Endodermal cell (in vitro differentiated cells): ENCODE measurements around the gene CHRDL2. TPM values are rescaled to one million over a fixed set of nuclear protein-coding genes. Genes with fewer than 3 reads are reported as not detected.

Experiments
- DNase-seq: peaks from one replicate; pipeline ENCODE4 v3.0.0-alpha.2; 2017
- H3K27ac ChIP-seq: 2 replicates; pipeline ENCODE4 v1.5.1; 2013; ENCODE audit warnings: mild to moderate bottlenecking, low read depth, low read length, moderate library complexity
- H3K27me3 ChIP-seq: 2 replicates; pipeline ENCODE4 v1.6.1; 2013; ENCODE audit warnings: mild to moderate bottlenecking, low read length, moderate library complexity; ENCODE audit not compliant: insufficient read depth, control insufficient read depth, poor library complexity, severe bottlenecking
- H3K36me3 ChIP-seq: 2 replicates; pipeline ENCODE4 v1.7.0; 2013; ENCODE audit warnings: mild to moderate bottlenecking, low read length, moderate library complexity; ENCODE audit not compliant: control insufficient read depth, insufficient read depth
- H3K4me1 ChIP-seq: one replicate; pipeline ENCODE4 v1.7.0; 2013; ENCODE audit warnings: low read length; ENCODE audit not compliant: control insufficient read depth, insufficient read depth
- H3K4me3 ChIP-seq: 2 replicates; pipeline ENCODE4 v1.5.1; 2013; ENCODE audit warnings: mild to moderate bottlenecking, low read length, moderate library complexity
- H3K9ac ChIP-seq: 2 replicates; pipeline ENCODE4 v1.6.1; 2013; ENCODE audit warnings: mild to moderate bottlenecking, low read length, moderate library complexity; ENCODE audit not compliant: poor library complexity, severe bottlenecking; ENCODE audit errors: extremely low read depth
- H3K9me3 ChIP-seq: 2 replicates; pipeline ENCODE4 v1.6.1; 2013; ENCODE audit warnings: mild to moderate bottlenecking, low read length, moderate library complexity; ENCODE audit not compliant: control insufficient read depth
- H3K27ac Mint-ChIP-seq: 2 replicates; pipeline ENCODE4 v1.8.0; 2020; ENCODE audit warnings: mixed read lengths
- H3K27me3 Mint-ChIP-seq: 2 replicates; pipeline ENCODE4 v1.8.0; 2021; ENCODE audit warnings: mild to moderate bottlenecking, mixed read lengths; ENCODE audit not compliant: insufficient read depth
- H3K36me3 Mint-ChIP-seq: 2 replicates; pipeline ENCODE4 v1.8.0; 2020; ENCODE audit warnings: low read depth, mixed read lengths
- H3K4me1 Mint-ChIP-seq: 2 replicates; pipeline ENCODE4 v1.8.0; 2020; ENCODE audit warnings: mixed read lengths
- H3K4me3 Mint-ChIP-seq: 2 replicates; pipeline ENCODE4 v1.8.0; 2020; ENCODE audit warnings: mild to moderate bottlenecking, moderate library complexity, mixed read lengths
- H3K9me3 Mint-ChIP-seq: 2 replicates; pipeline ENCODE4 v1.8.0; 2020; ENCODE audit warnings: mild to moderate bottlenecking, mixed read lengths
- WGBS, 2 experiments: methylation state at CpG; one replicate each; pipeline versions ENCODE4 v1.1.5 to v1.1.7; 2013; ENCODE audit warnings: missing lambda C conversion rate in 2 of 2, mixed read lengths in 1 of 2; ENCODE audit not compliant: insufficient coverage in 1 of 2, insufficient read length in 1 of 2; 5-methylcytosine and 5-hydroxymethylcytosine counted together
- total RNA-seq, 2 donors: library from RNA; stranded (reverse); fragmentation: NEBNext Ultra II Directional in 1 of 2; extraction: Animal tissue kit (Norgen Biotek cat#: 25700) in 1 of 2; gene quantifications; 2 replicates in 1 of 2; 3 replicates in 1 of 2; pipeline ENCODE4 v1.2.1, GENCODE V29; 2021
- TF ChIP-seq, protein P1 (sequence below): fragments of 200-600 bp; sonication (generic); conservative IDR thresholded peaks from 2 replicates; pipeline ENCODE4 v1.5.0; 2021; ENCODE audit warnings: antibody characterized with exemption, mild to moderate bottlenecking

The CHRDL2 gene
- total RNA-seq, 2 donors from 2014 or later, result 0.44 to 1.2 TPM

DNA sequence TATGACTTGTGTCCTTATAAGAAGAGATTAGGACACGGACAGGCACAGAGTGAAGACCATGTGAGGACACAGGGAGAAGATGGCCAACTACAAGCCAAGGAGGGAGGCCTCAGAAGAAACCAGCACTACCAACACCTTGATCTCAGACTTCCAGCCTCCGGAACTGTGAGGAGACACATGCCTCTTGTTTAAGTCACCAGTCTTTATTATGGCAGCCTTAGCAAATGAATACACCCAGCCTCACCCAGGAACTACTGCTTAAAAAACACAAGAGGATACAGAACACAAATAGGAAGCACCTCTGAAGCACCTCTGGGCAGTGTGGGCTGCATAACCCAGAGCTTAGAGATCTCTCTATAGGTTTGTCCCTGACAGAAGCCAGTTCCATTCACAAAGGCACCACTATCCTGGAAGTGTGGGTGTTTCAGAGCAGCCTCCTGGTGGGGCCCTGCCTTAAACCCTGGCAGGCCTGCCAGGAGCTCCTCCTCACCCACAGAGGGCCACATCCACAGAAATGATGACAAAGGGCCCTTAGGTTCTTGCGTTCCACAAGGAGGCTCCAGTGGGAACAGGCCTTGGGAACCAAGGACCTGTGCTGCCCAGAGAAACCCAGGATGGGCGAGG lies 58.8 kb downstream of the CHRDL2 start:
- no peaks in the 10 kb centered on the region for H3K4me1 ChIP-seq
- H3K27ac ChIP-seq, result no peak overlapping the region
- no peak overlapping the region for H3K4me3 ChIP-seq
- no peaks in the 10 kb centered on the region for H3K27me3 ChIP-seq
- no peak overlapping the region for H3K9ac ChIP-seq
- H3K36me3 ChIP-seq, result no peaks in the 10 kb centered on the region
- Mint-ChIP-seq H3K36me3 (peaks cover 2% of the 10 kb centered on the region), H3K27ac (no peak overlapping the region), H3K4me1 (peaks cover 8% of the 10 kb centered on the region), H3K27me3 (peaks cover 1% of the 10 kb centered on the region), H3K4me3 (no peak overlapping the region), H3K9me3 (peaks cover 5% of the 10 kb centered on the region)
- DNase-seq, result peak; percentile 39
- H3K9me3 ChIP-seq, result no peaks in the 10 kb centered on the region
- TF ChIP-seq, protein P1, sequence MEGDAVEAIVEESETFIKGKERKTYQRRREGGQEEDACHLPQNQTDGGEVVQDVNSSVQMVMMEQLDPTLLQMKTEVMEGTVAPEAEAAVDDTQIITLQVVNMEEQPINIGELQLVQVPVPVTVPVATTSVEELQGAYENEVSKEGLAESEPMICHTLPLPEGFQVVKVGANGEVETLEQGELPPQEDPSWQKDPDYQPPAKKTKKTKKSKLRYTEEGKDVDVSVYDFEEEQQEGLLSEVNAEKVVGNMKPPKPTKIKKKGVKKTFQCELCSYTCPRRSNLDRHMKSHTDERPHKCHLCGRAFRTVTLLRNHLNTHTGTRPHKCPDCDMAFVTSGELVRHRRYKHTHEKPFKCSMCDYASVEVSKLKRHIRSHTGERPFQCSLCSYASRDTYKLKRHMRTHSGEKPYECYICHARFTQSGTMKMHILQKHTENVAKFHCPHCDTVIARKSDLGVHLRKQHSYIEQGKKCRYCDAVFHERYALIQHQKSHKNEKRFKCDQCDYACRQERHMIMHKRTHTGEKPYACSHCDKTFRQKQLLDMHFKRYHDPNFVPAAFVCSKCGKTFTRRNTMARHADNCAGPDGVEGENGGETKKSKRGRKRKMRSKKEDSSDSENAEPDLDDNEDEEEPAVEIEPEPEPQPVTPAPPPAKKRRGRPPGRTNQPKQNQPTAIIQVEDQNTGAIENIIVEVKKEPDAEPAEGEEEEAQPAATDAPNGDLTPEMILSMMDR, result no peak
- 82 to 100% methylated on average over 2 to 4 of the region's 4 CpGs for WGBS, 2 experiments

DNA sequence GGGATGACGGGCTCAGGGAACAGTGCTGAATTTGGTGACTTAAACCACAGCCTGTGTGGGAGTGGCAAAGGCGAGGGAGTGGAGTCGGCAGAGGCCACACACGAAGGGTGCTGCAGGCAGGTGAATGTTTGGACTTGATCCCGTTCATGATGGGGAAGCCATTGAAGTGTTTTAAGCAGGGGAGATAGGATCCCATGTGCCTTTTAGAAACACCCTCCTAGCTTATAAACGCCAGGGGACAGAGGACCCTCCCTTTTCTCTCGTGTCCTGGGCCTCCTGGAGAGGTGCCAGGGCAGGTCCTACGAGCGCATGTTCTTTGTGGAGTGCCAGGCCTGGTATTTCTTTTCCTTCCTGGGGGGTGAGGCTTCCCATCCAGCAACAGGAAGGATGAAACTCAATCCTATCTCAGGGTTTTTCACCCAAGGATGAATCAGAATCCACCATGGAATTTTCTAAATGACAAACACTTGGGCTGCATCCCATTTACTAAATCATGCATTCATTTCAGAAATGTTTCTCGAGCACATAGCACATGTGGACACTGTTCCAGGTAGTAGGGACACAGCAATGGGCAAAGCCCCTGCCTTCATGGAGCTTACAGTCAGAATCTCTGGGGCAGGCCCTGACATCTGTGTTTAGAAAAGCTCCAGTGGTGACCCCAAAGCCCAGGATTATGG lies 59.6 kb downstream of the CHRDL2 start:
- WGBS, 2 experiments, result 86% methylated on average over 9 to 10 of the region's 10 CpGs
- TF ChIP-seq, protein P1, result no peak
- peaks cover 4% of the 10 kb centered on the region for H3K9me3 ChIP-seq
- no peaks in the 10 kb centered on the region for H3K36me3 ChIP-seq
- peak; percentile 18 for DNase-seq
- no peaks in the 10 kb centered on the region for H3K27me3 ChIP-seq
- peaks cover 8% of the 10 kb centered on the region for H3K4me1 Mint-ChIP-seq
- H3K36me3 Mint-ChIP-seq, result peaks cover 2% of the 10 kb centered on the region
- no peak overlapping the region for H3K9ac ChIP-seq
- H3K27ac Mint-ChIP-seq, result no peak overlapping the region
- H3K4me1 ChIP-seq, result no peaks in the 10 kb centered on the region
- no peak overlapping the region for H3K27ac ChIP-seq
- H3K27me3 Mint-ChIP-seq, result peaks cover 1% of the 10 kb centered on the region
- peaks cover 5% of the 10 kb centered on the region for H3K9me3 Mint-ChIP-seq
- no peak overlapping the region for H3K4me3 Mint-ChIP-seq
- H3K4me3 ChIP-seq, result no peak overlapping the region

DNA sequence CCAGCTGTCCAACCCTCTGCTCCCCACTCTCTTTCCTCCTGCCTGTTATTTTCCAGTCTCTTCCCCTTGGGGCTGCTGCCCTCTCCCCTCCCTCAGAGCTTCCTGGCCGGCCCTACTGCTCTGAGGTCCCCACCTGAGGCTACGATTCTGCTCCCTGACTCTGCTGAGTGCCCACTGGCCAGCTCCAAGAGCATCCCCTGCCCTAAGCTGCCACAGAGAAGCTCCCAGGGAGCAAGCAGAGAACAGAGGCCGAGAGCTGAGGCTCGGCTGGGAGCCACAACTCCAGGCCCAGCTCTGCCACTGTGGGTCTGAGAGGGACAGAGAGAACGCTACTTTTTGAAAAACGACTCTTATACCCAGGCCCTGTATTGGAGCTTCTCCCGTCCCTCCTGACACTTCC lies 61.1 kb downstream of the CHRDL2 start:
- 88 to 96% methylated on average over 5 to 7 of the region's 7 CpGs for WGBS, 2 experiments
- H3K4me3 ChIP-seq, result no peak overlapping the region
- Mint-ChIP-seq H3K9me3 (peaks cover 5% of the 10 kb centered on the region), H3K36me3 (peaks cover 2% of the 10 kb centered on the region), H3K27me3 (peaks cover 1% of the 10 kb centered on the region), H3K27ac (no peak overlapping the region), H3K4me3 (no peak overlapping the region), H3K4me1 (peaks cover 8% of the 10 kb centered on the region)
- DNase-seq, result peak; percentile 29
- H3K4me1 ChIP-seq, result no peaks in the 10 kb centered on the region
- TF ChIP-seq, protein P1, result no peak
- H3K27ac ChIP-seq, result no peak overlapping the region
- no peak overlapping the region for H3K9ac ChIP-seq
- H3K27me3 ChIP-seq, result no peaks in the 10 kb centered on the region
- H3K9me3 ChIP-seq, result peaks cover 7% of the 10 kb centered on the region
- no peaks in the 10 kb centered on the region for H3K36me3 ChIP-seq
